ENCODE data around the gene LMO7. TPM values are rescaled to one million over a fixed set of nuclear protein-coding genes. Genes with fewer than 3 reads are reported as not detected.

Gene LMO7
- total and polyA plus RNA-seq, 11 donors, result 195 to 573 (median 425) TPM

GRCh38 chr13:75603038-75603437 lies 33.1 kb upstream of the LMO7 start:
- DNase-seq, result no peak
- peaks cover 0 to 3% (median 0%) of the 10 kb centered on the region in 12 donors for H3K4me1 ChIP-seq
- intact Hi-C loops (cut with DNase I), result no loop called here
- no peak overlapping the region for H3K27ac ChIP-seq
- H3K9me3 ChIP-seq, result peaks cover 0 to 5% (median 0%) of the 10 kb centered on the region in 12 donors
- no peak for TF ChIP-seq POLR2A (IDR thresholded peaks at IDR 0.05)
- TF ChIP-seq, protein P1, sequence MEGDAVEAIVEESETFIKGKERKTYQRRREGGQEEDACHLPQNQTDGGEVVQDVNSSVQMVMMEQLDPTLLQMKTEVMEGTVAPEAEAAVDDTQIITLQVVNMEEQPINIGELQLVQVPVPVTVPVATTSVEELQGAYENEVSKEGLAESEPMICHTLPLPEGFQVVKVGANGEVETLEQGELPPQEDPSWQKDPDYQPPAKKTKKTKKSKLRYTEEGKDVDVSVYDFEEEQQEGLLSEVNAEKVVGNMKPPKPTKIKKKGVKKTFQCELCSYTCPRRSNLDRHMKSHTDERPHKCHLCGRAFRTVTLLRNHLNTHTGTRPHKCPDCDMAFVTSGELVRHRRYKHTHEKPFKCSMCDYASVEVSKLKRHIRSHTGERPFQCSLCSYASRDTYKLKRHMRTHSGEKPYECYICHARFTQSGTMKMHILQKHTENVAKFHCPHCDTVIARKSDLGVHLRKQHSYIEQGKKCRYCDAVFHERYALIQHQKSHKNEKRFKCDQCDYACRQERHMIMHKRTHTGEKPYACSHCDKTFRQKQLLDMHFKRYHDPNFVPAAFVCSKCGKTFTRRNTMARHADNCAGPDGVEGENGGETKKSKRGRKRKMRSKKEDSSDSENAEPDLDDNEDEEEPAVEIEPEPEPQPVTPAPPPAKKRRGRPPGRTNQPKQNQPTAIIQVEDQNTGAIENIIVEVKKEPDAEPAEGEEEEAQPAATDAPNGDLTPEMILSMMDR (IDR thresholded peaks at IDR 0.05), result no peak
- H3K4me3 ChIP-seq, result no peak overlapping the region
- peaks cover 0 to 27% (median 10%) of the 10 kb centered on the region in 9 donors for H3K36me3 ChIP-seq
- H3K27me3 ChIP-seq, result no peaks in the 10 kb centered on the region
- ATAC-seq, result no peak
- 98 to 100% (median 98%) methylated on average over 2 of the region's 2 CpGs for WGBS, 4 donors

- no peak for ATAC-seq
- peaks cover 0 to 27% (median 10%) of the 10 kb centered on the region in 9 donors for H3K36me3 ChIP-seq
- TF ChIP-seq, protein P1 (IDR thresholded peaks at IDR 0.05), result no peak
- no peak for TF ChIP-seq POLR2A (IDR thresholded peaks at IDR 0.05)
- H3K4me3 ChIP-seq, result no peak overlapping the region
- 93 to 99% (median 98%) methylated on average over 2 of the region's 2 CpGs for WGBS, 4 donors
- intact Hi-C loops (cut with DNase I), result no loop called here
- H3K27ac ChIP-seq, result no peak overlapping the region
- DNase-seq, result no peak
- no peaks in the 10 kb centered on the region for H3K27me3 ChIP-seq
- H3K9me3 ChIP-seq, result no peaks in the 10 kb centered on the region
- H3K4me1 ChIP-seq, result no peaks in the 10 kb centered on the region
Measured at GRCh38 chr13:75607447-75607846, 28.7 kb upstream of the LMO7 start.

GRCh38 chr13:75610466-75610865 lies 25.7 kb upstream of the LMO7 start:
- H3K27me3 ChIP-seq, result no peaks in the 10 kb centered on the region
- DNase-seq, result no peak
- no peak overlapping the region for H3K4me3 ChIP-seq
- H3K36me3 ChIP-seq, result peaks cover 0 to 15% (median 8%) of the 10 kb centered on the region in 9 donors
- TF ChIP-seq POLR2A (IDR thresholded peaks at IDR 0.05), result no peak
- TF ChIP-seq, protein P1 (IDR thresholded peaks at IDR 0.05), result no peak
- H3K9me3 ChIP-seq, result no peaks in the 10 kb centered on the region
- no peak for ATAC-seq
- intact Hi-C loops (cut with DNase I), result no loop called here
- no peaks in the 10 kb centered on the region for H3K4me1 ChIP-seq
- H3K27ac ChIP-seq, result no peak overlapping the region

GRCh38 chr13:75612354-75612753 lies 23.8 kb upstream of the LMO7 start:
- DNase-seq, result no peak
- WGBS, 4 donors, result 94 to 98% (median 97%) methylated on average over 2 of the region's 2 CpGs
- H3K4me3 ChIP-seq, result no peak overlapping the region
- no peaks in the 10 kb centered on the region for H3K9me3 ChIP-seq
- TF ChIP-seq, protein P1 (IDR thresholded peaks at IDR 0.05), result no peak
- no peak for TF ChIP-seq POLR2A (IDR thresholded peaks at IDR 0.05)
- H3K36me3 ChIP-seq, result peaks cover 0 to 4% (median 0%) of the 10 kb centered on the region in 9 donors
- H3K4me1 ChIP-seq, result no peaks in the 10 kb centered on the region
- no peak overlapping the region for H3K27ac ChIP-seq
- intact Hi-C loops (cut with DNase I), result no loop called here
- ATAC-seq, result no peak
- no peaks in the 10 kb centered on the region for H3K27me3 ChIP-seq
